UCSD-AML1 (cell line): ENCODE data around the gene KCTD21.

Experiments used
- DNase-seq: peaks from one replicate; lab custom pipeline; 2025; ENCODE audit not compliant: unreplicated experiment; lab: John Stamatoyannopoulos, UW

The KCTD21 gene

DNA sequence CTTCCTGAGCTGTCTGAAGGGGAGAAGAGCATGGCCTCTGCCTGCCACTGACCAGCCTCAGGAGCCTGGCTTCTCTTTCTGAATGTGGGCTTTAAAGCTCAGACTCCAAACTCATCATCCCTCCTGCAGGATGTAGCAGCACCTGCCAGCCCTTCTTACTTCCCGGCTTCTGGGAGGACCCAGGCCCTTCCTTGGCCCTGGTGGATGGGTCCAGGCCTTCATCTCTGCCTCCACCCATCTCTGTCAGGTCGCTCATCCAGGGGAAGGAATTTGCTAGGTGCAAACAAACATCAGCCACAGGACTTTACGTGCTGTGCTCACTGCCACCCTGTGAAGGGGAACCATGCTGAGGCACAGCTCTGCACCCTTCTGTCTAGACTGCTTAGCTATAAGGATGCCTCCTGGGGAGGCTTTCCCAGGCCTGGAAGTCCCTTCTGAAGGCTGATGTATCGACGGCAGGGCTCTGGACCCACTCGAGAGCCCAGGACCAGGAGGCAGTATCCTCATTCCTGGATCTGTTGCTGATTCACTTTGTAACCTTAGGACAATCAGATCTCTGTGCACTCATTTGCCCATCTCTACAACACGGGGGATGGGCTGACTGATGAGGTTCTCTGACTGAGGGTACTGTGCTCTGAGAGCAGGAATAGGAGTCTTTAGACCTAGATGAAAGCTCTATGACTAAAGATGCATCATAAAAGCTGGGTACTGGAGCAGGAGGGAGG, 31.2 kb upstream of the KCTD21 start:
- DNase-seq: no peak

- DNase-seq: no peak
Observed at GRCh38 chr11:78218707-78219492, 30.5 kb upstream of the KCTD21 start.

GRCh38 chr11:78217650-78218541, 29.5 kb upstream of the KCTD21 start:
- no peak for DNase-seq

DNA sequence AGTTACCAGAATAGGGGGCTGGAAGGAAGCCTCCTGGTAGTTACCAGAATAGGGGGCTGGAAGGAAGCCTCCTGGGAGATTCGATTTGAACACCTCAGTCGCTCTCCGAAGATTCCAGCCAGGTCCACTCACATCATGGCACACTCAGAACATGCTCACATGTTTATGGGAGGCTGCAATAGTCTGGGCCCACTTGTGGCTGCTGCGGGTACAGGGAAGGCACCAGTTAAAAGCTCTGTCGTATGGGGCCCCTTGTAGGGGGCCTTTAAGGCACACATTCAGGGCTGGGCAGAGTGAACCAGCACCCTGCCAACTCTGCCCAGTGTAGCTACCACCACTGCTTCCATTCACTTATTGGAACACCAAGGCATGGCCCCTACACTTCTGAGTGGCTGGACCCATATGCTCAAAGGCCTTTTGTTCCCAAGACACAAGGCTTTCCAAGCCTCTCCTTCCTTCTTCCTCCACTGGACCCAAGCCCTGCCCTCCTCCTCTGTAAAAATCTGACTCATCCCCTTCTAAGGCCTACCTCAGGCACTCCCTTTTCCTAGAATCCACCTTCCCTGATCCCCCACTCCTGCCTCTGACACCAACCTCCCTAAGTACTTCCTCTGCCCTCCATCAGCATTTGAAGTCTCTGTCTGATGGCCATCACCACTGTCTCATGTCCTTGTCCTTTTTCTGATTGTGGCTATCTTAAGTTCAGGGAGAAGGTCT, 28.3 kb upstream of the KCTD21 start:
- DNase-seq: no peak

DNA sequence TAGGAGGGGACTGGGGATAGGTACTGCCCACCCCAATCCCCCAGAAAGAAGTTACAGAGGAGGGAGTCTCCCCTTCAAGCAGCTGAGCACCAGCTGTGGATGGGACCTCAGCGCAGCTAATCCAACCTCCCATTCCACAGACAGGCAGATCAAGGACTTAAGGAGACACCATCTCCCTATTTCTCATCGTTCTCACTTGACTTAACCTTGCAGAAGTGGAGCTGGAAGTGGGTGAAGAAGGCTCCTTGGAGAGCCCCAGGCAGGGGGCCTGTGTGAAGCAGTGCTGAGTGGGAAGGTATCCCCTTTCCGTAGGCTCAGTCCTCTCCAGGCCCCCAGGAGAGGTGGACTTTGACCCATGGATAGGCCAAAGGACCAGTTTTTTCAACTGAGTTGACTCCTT, 27.6 kb upstream of the KCTD21 start:
- DNase-seq: no peak

DNA sequence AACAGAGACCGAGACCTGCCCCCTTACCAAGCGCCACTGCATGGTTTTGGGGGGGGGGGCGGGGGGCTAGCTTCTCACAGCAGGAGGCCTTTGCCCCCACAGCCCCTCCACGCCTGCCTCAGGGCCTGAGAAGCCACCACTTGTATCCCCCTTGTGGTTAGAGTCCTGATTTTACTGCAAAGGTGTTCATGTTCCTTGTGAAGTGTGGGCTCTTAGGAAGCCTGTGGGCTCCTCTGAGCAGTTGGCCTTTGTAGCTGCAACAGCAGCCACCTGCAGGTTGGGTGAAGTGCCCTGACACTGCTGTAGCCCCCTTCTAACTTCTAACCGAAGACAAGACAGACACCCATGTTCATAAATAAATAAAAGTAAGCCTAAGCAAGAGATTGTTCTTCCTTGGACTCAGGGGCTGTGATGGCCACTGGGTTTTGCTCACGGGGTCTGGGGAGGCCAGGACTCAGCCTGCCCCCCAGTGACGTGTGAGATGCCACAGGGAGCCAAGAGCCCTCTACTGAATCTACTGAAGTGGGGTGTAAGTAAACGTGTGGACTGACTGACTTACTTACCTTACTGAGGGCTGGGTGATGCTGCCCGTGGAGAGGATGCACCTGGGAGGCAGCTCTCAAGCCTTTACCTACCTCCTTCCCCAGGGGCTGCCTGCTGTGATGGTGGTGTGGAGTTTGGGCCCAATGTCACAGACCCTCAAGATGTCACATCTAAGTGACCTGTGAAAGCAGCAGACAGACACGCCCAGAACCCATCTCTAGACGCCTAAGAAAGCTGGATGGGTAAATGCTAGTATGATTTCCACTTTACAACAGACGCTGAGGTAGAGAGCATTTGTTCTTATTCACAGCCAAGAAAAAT, 26.1 kb upstream of the KCTD21 start:
- no peak for DNase-seq

GRCh38 chr11:78213526-78214330, 25.3 kb upstream of the KCTD21 start:
- no peak for DNase-seq

DNA sequence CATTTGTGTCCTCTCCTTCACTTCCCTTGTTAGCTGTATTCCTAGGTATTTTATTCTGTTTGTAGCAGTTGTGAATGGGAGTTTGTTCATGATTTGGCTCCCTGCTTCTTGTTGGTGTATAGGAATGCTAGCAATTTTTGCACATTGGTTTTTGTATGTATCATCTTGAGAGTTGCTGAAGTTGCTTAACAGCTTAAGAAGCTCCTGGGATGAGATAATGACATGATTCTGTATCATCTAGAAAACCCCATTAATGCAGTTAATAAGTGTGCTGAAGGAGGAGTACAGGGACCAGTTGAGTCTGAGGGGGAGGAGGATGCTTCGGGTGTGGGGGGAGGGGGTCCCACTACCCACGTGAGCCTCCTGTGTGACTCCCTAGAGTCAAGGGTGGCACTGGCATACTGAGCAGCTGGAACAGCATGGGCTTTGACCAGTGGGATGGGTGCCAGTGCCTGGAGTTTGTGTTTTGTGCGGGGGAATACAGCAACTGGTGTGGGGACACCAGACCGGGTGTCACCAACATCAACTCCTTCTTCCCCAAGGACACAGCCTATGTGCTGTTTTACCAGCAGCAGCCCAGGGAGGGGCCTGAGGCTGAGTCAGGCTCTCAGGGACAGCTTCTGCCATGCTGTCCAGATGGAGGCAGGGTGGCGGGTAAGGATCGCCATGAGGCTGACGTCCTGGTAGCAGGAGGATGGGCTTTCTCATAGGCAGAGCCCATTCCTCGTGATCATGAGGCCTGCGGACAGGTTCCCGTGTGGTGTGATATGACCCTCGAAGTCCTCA, 24.4 kb upstream of the KCTD21 start:
- DNase-seq: no peak

- DNase-seq: no peak
Observed at GRCh38 chr11:78211565-78211964, 23.1 kb upstream of the KCTD21 start.

DNA sequence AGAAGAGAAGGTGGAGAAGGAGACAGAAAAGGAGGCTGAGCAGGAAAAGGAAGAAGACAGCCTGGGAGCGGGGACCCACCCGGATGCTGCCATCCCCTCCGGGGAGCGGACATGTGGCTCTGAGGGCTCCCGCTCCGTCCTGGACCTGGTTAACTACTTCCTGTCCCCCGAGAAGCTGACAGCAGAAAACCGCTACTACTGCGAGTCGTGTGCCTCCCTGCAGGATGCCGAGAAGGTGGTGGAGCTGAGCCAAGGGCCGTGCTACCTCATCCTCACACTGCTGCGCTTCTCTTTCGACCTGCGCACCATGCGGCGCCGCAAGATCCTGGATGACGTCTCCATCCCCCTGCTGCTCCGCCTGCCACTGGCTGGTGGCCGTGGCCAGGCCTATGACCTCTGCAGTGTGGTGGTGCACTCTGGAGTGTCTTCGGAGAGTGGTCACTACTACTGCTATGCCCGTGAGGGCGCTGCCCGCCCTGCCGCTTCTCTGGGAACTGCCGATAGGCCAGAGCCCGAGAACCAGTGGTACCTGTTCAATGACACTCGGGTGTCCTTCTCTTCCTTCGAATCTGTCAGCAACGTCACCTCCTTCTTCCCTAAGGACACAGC, 21.7 kb upstream of the KCTD21 start:
- DNase-seq: no peak

- no peak for DNase-seq
Observed at GRCh38 chr11:78209478-78209877, 21.1 kb upstream of the KCTD21 start.

DNA sequence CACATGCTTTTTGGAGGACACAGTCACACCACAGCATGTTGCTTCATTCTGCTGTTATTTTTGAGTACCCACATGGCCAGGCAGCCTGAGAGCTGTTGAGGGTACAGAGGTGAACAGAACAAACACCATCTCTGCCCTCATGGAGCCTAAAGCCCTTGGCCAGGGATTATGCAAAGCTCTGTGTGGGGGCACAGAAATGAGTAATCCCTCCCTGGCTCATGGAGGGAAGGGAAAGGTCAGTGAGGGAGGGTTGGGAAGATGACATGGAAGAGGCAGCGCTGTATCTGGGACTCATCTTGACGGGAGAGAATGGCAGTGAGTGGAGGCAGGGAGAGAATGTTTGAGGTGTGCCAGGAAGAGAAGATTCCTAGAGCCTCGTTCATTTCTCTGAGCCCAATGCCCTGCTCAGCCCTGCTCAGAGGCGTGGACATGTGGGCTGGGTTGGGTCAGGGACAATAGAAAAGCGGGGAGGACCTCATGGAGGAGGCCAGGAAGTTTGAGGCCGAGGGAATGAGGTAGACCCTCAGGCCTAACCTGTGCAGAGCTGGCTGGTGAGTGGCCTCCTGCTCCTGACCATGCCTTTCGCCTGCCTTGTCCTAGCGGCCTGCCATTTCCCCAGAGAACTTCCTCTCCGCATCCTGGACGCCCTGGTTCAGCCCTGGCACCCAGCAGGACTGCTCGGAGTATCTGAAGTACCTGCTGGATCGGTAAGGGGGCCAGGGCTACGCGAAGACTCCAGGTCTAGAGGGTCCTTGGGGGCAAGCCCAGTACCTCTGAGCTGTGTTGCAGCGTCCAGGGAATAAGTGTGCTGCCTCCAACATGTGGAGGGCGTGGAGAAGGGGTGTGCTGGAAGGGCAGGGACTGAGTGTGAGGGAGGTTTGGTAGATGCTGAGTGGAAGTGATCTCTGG, 20.1 kb upstream of the KCTD21 start:
- DNase-seq: no peak

- no peak for DNase-seq
Observed at GRCh38 chr11:78207532-78208256, 19.3 kb upstream of the KCTD21 start.

GRCh38 chr11:78205691-78206090, 17.3 kb upstream of the KCTD21 start:
- no peak for DNase-seq

DNA sequence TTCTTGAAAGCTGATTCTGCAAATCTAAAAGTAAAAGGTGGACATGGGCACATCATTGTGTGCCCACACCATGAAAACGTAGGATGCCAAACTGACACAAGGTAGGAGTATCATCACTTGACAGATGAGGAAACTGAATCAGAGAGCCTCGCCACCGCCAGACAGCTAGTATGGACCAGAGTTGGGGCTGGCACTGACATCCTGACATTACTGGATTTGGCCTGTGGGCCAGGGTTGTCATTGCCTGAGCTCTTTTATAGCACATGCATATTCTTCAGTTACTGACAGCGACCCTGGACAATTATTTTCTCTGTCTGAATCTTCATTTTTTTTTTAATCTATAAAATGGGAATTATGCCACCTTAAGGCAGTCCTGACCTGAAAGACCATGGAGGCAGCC, 16.8 kb upstream of the KCTD21 start:
- no peak for DNase-seq

GRCh38 chr11:78203184-78203583, 14.8 kb upstream of the KCTD21 start:
- DNase-seq: no peak
